NCI-H345 (cell line): ENCODE data around the gene LAGE3.
A peak's percentile ranks its signal among the peaks of the same experiment; 100 is the strongest.

Source experiments
- DNase-seq: peaks from one replicate; lab custom pipeline; 2025; lab: John Stamatoyannopoulos, UW

Gene LAGE3, protein sequence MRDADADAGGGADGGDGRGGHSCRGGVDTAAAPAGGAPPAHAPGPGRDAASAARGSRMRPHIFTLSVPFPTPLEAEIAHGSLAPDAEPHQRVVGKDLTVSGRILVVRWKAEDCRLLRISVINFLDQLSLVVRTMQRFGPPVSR

DNA sequence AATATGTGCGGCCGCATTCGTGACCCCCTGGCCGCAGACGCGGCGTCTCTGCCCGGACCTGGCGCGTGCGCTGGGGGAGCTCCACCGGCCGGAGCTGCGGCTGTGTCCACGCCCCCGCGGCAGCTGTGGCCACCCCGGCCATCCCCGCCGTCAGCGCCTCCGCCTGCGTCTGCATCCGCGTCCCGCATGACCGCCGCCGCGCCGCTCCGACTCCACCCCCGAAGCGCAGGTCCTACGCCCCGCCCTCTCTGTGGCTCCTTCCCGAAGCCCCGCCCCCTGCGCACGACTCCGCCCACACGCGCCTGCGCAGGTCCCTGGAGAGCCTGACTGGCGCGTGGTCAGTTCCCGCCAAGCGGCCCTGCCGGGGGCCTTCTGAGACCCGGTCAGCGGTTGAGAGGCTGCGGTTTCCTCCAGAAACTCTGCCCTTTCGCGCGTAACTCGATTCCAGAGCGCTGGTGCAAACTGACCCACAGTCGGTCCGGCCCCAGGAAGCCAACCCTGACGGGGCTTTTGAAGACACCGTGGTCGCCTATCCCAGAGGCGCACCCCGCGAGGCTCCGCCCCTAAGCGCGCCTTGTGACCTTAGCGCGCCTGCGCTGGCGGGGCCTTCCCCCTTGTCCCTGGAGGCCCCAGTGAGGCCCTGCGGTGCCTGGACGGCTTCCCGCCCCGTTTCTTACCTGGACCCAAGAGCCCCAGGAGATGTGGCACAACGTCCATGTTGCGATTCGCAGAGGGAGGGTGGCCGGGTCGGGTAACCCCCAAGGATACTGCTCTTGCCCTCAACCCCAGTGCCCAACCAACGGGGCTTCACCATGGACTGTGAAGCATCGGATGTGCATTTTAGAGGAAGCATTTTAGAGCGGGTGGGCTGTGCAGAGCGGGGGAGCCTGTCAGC lies at the start of gene LAGE3:
Gene LAGE3 (minus strand): TSS at position 554 of the 895 bp plus-strand sequence. CDS start 366 bp downstream, at position 188.
- peak; percentile 90 for DNase-seq

DNA sequence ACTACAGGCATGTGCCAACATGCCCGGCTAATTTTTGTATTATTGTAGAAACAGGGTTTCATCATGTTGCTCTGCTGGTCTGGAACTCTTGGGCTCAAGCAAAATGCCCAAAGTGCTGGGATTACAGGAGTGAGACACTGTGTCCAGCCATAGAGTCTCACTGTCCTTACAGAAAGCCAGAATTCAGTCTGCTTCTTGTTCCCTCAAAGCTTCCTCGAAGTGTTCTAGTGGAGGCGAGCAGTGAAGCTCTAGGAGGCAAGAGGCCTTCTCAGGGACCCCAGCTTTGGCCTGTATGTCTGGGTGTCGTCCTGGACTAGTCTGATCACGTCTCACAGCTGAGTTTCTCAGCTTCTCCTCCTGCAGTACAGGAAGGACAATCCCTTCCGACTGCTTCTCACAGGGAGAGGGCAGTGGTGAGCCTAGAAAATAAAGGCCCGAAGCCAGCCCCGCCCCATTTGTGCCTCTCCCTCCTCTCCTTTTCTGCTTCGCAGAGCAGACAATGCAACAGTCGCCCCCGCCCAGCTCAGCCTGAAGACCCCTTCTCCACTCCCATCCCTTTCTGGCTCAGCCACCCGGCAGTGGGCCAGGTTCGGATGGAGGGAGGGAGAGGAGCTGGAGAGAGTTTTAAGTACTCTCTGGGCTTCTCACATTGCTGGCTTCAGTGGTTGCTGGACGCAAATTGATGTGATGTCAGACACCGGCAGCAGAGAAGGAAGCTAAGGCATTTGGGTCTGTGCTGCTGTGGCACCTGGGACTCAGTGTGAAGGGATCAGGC lies 48.0 kb upstream of the LAGE3 start:
- DNase-seq, result peak; percentile 65

DNA sequence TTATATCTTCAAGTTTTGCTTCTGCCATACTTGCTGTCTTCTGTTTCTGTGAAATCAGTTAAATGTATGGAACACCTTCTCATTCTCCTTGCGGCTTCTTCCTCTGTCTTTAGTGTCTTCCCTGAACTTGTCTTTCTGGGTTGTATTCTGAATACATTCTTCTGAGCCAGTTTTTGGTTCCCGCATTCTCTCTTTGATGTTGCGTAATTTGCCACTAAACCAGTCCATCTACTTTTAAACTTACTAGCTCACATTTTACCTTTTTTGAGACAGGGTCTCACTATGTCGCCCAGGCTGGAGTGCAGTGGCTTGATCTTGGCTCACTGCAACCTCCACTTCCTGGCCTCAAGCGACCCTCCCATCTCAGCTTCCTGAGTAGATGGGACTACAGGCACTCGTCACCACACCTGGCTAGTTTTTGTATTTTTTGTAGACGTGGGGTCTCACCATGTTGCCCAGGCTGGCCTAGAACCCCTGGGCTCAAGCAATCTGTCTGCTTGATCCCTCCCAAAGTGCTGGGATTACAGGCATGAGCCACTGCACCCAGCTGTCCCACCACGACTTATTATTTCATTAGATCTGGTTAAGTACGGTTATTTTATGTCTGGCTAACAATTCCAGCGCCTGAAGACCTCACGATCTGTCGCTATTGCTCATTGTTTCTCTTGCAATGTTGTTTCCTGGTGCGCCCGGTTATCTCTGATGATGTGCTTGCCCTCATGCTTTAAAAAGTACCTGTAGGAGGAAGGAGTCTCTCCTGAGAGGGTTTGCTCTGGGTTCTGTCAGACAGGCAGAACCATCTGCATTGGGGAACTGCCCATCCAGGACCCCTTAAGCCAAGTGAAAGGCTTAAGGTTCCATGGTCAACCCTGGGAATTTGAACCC lies 46.8 kb upstream of the LAGE3 start:
- DNase-seq, result no peak

DNA sequence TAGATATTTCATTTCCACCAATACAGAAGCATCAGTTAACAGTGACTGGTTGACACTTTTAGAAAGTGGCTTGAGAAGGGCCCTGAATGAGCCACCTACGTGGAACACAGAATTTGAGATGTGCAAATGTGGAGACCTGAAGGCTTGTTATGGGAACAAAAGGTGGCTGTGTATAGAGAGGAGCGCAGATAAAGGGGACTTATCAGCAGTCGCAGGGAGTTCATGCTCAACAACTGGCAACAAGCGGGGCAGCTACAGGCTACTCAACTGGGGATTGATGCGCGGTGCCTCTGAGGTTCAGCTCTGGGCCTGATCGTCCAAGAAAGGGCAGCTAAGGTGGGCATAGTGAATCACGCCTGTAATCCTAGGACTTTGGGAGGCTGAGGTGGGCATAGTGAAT lies 40.3 kb upstream of the LAGE3 start:
- DNase-seq, result no peak

DNA sequence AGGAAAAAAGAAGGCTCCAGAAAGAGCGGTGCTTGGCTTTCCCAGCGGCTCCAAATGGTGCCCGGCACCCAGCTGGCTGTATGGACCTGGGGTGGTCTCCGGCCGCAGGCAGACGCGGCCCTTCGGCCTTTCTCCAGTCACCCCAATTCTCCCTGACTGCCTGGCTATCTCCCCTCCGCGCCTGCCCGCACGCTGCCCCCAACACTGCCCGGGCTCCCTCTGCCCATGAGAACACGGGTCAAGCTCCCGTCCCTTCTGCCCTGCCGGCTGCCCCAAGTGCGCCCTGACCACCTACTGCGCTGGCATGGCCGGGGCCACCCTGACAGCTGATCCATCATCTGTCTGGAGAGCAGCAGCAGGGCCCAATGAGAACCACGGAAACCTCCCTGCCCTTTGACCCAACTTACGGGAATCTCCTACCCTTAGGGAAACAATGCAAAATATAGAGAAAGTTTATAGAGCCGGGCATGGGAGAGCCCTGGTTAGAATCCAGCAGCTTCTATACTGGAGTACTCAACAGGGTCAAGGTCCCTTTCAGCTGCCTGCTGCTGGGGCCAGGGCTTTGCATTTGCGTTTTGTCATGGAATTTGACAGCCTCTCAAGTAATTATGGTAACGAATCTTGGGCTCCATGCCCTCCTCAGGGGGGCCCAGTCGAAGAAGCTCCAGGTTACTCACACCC lies 38.2 kb upstream of the LAGE3 start:
- DNase-seq, result no peak

DNA sequence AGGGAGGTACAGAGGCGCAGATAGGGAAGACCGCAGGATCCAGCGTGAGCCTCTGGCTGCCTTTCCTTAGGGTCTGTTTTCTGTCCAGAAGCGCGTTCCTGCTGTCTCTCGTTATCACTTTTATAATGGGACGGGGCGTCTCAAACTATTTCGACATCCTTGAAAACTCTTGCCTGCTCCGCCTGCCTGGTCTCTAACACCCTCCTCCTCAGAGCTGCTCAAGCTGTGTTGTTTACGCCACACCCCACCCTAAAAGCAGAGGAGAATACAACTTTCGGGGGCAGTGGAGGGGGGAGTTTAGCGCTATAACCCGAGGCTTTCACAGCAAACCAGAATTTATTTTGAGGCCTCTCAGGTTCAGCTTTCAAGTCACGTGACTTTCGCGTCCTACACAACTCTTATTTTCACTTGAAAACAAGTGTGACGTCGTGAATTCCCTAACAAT lies 37.6 kb upstream of the LAGE3 start:
- no peak for DNase-seq

DNA sequence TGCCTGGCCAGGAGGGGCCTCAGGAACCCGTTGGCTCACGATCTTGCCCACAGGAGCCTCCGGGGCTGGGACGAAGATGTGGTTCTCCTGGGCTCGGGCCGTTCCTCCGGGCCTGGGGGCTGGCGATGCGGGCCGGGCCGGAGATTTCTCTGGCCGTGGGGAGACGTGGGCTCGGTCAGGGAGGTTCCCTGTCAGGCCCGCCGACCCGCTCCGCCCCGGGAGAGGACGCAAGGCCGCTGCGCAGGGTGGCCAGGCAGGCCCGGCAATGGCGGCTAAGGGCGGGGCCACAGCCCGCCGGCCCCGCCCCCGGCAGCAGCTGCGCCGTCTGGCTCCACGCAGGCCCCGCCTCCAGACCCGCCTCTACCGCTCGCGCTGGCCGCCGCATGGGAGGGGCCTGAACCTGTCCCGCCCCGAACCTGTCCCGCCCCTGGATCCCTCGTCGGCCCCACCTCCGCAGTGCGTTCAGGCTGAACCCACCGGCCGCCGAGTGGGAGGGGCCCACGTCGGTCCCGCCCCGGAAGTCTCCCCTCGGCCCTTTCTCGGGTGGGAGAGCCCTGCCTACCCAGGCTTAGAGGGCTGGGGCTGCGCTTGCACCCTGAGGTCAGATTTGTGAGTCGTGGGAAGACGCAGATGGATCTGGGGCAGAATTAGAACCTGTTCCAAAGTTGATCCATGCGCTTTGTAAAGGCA lies 37.0 kb upstream of the LAGE3 start, which contains the start of gene FAM3A:
Gene FAM3A (minus strand): TSS at position 267 of the 690 bp plus-strand sequence. CDS start 460 bp downstream, outside the sequence.
- DNase-seq, result peak; percentile 88

DNA sequence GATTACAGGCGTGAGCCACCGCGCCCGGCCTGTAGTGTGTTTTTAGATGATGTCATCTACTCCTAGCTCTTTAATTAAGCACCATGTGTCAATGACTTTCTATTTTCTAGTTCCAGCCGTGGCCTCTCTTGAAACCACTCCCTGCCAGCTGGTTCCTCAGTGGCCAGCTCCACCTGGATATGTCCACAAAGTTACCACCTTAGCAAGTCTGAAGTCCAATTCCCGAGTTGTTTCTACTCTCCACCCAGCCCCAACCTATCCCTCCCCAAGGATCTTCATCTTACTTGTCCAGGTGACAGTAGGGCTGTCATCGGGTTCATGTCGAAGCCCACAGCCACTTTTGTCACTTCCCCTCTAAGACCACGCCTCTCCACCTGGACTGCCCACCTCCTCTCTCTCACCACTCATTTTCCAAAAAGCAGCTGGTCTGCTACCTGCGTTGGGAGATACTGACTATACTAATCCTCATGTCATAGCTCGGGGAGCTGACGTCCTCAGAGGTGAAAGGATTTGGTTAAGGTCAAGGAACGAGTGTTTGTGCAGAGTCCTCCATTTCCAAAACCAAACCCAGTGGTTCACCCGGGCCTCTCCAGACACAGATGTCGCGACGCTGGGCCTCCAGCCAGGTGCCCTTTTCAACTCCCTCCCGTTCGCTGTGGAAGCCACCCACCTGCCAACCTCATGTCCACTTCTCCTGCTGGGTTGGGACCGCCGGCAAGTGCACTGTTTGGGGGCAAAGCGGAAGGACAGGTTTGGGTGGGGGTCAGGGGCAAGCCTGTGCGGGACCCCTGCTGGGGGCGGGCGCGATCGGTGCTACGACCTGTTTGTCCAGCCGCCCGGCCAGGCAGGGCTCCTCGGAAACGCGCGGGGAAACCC lies 36.2 kb upstream of the LAGE3 start:
- DNase-seq, result peak; percentile 27

DNA sequence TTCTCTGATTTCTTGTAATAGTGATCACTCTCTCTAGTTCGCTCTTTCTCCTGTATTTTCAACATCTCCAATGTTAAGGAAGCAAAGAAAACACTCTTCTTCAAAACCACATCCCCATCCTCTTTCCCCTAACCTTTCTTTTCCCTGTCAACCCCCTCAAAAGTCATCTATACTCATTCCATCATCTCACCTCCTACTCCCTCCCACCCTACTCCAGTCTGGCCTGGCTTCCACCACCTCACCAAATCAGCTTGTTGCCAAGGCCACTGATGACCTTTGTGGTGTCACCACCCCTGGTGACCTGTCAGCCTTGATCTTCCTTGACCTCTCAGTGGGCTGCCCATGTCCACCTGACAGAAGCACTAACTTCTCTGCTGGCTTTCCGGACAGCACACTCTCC lies 34.6 kb upstream of the LAGE3 start:
- DNase-seq, result no peak

DNA sequence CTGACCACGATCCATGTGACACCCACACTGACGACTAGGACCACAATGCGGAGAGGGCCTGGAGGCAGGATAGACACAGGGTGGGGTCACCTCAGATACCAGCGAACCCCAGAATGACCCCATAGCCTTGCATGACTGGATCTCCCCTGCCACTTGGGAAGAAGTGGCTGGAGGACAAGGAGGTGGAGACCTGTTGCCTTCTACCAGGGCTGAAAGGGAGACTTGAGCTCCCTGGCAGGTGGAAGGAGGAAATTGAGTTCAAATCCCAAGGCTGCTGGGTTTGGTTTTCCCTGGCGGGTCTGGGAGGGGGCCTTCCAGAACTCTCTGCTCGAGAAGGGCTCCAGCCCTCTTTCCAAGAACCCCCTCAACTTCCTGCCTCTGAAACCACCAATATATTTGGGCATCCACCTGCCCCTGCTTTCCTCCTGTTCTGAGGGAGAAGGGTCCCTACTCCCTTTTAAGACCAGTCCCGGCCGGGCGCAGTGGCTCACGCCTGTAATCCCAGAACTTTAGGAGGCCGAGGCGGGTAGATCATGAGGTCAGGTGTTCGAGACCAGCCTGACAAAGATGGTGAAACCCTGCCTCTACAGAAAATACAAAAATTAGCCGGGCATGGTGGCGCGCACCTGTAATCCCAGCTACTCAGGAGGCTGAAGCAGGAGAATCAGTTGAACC lies 33.9 kb upstream of the LAGE3 start:
- DNase-seq, result no peak

DNA sequence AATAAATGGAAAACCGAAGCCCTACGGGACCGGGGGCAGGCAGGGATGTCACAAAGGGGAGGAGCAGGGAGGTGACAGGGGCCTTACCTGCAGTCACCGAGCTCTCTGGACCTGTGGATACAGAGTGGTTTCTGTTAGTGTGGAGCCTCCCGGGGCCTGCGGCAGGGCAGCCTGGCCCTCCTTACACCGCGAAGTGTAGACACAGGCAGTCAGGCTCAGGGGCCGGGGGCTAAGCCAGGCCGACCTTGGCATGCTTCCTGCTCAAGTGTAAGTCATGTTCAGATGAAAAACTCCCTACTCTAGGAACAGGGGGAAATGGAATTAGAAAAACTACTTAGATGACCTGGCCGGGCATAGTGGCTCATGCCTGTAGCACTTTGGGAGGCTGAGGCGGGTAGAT lies 32.7 kb upstream of the LAGE3 start:
- DNase-seq, result no peak

DNA sequence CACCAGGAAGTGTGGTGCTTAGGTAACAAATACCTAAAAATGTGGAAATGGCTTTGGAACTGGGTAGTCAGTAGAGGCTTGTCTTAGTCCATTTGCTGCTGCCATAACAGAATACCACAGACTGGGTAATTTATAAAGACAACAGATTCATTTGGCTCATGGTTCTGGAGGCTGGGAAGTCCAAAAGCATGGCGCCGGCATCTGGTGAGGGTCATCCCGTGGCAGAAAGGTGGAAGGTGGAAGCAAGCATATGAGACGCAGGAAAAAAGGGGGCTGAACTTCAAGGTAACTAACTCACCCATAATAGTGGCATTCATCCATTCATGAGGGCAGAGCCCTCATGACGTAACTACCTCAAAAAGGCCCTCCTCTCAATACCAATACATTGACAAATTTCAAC lies 30.4 kb upstream of the LAGE3 start:
- DNase-seq, result no peak

DNA sequence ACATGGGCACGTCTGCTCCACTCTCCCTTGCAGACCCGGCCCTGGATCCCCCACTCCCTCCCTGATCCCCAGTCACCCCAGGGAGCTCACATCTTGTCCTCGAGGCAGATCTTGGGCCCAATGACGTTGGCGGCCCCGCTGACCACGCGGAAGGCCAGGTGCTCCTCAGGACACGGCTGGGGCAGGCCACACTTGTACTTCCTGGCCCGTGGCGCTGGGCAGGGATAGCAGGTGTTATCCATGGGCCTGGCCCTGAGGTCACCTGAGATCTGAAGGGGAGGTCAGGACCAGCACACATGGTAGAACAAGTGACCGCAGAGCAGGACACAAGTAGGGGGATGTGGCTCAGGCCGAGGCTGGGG lies 29.3 kb upstream of the LAGE3 start:
- no peak for DNase-seq

DNA sequence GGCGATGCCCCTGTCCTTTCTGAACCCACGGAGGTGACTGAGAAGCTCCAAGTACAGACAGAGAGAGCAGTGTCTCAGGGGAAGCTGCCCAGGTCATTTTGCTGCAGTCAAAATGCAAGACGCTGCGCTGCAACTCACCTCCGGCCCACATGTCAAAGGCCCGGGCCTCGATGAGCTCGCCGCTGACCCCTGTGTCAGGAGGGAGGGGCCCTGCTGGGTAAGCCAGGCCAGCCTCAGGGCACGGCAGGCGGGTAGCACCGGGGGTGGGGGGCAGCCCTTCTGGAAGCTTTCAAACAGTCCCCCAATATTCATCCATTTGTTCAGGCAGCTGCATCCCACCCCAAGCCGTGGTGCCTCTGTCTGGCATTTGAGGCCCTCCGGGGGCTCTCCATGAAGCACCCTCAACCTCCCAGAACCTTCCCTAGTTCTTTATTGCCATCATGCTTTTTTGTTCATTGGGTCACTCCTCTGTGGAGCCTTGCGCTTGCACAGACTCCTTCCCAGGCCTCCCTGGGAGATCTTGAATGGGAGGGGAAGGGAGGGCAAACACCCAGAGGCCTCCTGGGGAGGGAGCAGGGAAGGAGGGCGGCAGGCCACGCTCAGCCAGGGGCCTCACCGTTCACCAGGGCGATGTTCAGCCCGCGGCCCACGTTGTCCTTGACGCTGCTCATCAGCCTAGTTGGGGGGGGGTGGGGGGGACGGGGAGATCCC lies 28.7 kb upstream of the LAGE3 start:
- no peak for DNase-seq

DNA sequence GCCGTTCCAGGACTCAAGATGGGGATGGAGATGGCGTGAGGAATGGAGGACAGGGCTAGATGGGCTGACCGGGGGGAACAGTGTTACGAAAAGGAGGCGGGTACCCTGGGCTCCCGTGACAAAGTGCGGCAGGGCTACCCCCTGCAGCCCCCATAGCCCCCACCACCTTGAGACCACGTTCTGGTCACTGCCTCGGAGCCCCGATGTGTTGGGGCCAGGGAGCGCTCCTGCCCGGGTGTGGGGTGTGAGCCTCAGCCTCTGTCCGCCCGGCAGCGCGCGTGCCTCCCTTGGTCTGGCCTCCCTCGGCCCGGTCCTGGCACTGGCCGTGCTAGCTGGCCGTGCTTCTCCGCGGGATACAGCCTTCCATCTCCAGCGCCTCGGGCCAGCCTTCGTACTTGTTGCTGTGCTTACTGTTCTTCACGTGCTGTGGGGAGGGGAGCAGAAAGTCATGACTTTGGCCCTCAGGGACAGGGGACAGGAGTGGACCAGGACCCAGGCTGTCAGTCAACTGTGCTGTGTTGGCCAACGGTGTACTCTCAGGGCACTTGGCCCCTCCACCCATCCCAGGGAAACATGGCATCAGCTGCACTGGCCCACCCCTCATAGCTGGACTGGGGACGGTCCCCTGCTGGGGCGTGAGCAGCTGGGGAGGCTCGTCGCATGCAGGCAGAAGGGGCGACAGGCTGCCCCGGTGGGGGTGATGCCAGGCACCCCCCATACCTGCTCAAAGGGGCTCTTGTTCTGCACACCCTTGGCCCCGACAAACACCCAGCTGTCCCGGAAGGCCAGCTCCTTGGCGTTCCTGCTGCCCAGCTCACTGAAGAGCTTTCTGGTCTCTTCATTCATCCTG lies 27.6 kb upstream of the LAGE3 start:
- no peak for DNase-seq

DNA sequence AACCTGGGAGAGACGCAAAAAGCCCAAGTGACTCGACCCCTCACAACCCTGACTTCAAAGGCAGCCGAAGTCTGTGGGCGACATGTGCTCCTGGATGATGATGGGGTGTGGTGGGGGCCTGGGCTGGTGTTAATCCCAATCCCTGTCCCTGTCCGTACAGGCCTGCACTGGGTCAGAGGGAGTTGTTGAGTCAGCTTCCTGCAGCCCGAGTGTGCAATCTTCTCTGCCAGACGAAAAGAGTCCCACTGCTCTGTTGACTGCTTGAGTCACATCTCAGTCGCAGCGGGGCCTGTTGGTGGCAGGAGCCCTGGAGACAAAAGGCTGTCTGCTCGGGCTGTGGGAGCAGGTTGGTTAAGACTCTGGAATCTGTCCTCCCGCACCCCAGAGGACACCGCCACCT lies 26.7 kb upstream of the LAGE3 start:
- no peak for DNase-seq

DNA sequence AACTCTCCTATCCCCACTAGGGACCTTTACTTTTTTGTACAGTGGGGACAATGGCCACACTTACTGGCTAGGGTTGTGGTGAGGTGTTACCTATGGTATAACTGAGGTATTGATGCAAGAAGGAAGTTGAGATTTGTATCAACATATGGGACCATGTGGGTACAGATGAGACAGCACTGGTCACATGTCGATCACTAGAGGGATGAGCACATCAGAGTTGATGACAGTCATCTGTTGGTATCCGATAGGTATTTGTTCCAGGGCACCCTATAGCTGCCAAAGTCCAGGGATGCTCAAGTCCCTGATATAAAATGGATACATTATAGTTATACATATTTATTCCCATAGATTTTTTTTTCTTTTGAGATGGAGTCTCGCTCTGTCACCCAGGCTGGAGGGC lies 23.9 kb upstream of the LAGE3 start:
- no peak for DNase-seq
